Central memory CD8-positive, alpha-beta T cell (primary cell): Measurements from ENCODE around the gene CADM4.
"Not testable (repeated sequence)": the region's sequence is repeated elsewhere in the genome, so short reads cannot be mapped to it uniquely, and the experiment has no call there.

Experiments
- ATAC-seq: fragments of 150-1000 bp; cut with Tn5 transposase; replicated peaks from 2 replicates; pipeline ENCODE4 v1.10.0; 2022; ENCODE audit warnings: mild to moderate bottlenecking, moderate FRiP score, moderate number of reproducible peaks; ENCODE audit not compliant: poor library complexity, severe bottlenecking; ENCODE audit errors: extremely low read depth
- DNase-seq, 2 donors: peaks; one replicate each; pipeline ENCODE4 v3.0.0; 2021; ENCODE audit warnings: low spot score in 2 of 2
- H3K27ac Mint-ChIP-seq: one replicate; pipeline ENCODE4 v1.8.0; 2022; ENCODE audit warnings: low read depth, mild to moderate bottlenecking, moderate library complexity, mixed read lengths
- H3K27me3 Mint-ChIP-seq: one replicate; pipeline ENCODE4 v1.8.0; 2022; ENCODE audit warnings: mixed read lengths
- H3K36me3 Mint-ChIP-seq: one replicate; pipeline ENCODE4 v1.8.0; 2022; ENCODE audit warnings: mild to moderate bottlenecking, moderate library complexity, mixed read lengths; ENCODE audit not compliant: insufficient read depth
- H3K4me1 Mint-ChIP-seq: one replicate; pipeline ENCODE4 v1.8.0; 2022; ENCODE audit warnings: mixed read lengths
- H3K4me3 Mint-ChIP-seq: one replicate; pipeline ENCODE4 v1.8.0; 2022; ENCODE audit warnings: mild to moderate bottlenecking, moderate library complexity, mixed read lengths
- H3K9me3 Mint-ChIP-seq: one replicate; pipeline ENCODE4 v1.8.0; 2022; ENCODE audit warnings: mixed read lengths

CADM4 gene

DNA sequence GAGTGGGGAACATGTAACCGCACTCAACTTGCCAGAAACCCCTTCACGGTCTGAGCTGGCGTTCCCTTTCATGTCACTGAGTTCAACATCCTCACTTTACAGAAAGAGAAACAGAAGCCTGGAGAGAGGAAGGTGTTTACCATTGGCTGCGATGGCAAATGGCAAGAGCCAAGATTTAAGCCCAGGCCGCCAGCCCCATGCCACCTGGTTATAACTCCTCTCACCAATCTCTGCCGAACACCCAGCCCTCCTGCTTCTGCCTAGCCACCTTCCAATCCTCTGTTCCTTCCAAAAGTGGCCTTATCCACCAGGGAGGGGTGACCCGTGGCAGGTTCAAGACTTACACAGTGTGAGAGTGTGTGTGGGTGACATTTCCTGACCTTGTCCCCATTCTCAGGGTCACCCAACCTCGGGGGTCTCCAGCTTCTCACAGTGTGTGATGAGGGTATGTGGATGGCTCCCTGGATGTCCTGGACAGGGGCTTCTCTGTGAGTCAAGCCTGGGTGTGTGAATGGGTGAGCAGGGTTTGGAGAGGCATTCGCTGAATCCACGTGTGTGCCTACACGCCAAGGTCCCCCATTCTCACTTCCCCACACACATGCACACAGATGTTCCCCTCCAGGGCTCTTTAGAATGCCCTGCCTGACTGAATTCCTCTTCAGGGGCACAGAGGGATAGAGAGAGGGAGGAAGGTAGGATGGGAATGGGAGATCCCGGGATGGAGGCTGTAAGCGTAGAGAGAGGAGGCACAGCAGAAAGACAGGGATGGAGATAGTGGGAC is 1.2 kb downstream of the CADM4 start:
- peaks cover 13% of the 10 kb centered on the region for H3K4me1 Mint-ChIP-seq
- peaks cover 6% of the 10 kb centered on the region for H3K36me3 Mint-ChIP-seq
- no peak for DNase-seq
- H3K27ac Mint-ChIP-seq: no peak overlapping the region
- no peaks in the 10 kb centered on the region for H3K9me3 Mint-ChIP-seq
- ATAC-seq: no peak
- H3K4me3 Mint-ChIP-seq: peak overlapping the region; percentile 78
- H3K27me3 Mint-ChIP-seq: peaks cover 69% of the 10 kb centered on the region

DNA sequence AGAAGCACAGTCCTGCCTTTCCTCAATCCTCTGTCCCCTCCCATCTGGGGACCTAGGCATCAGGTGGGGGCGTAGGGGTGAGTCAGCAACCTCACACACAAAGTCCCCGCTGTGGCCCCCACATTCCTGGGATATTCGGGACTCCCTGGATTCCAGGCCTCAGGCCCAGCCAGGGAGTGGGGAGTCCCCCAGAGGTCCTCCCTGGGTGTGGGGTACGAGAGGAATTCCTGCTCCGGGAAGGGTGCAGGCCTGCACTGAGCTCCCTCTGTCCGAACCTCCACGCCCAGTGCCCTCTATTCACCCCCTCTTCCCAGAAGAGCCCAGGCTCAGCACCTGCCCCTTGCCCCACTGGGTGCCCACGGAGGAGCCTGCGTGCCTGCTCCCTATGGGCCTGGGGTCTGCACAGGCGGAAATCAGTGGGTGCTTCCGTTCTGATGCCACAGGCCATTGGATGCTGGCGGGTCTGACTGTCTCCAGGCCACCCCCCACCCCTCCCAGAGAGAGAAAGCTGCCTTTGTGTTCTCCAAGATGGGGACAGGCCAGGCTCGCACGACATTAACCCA is 3.4 kb downstream of the CADM4 start:
- H3K9me3 Mint-ChIP-seq: no peaks in the 10 kb centered on the region
- no peak overlapping the region for H3K4me3 Mint-ChIP-seq
- no peak for DNase-seq
- peaks cover 13% of the 10 kb centered on the region for H3K4me1 Mint-ChIP-seq
- H3K27ac Mint-ChIP-seq: no peak overlapping the region
- ATAC-seq: no peak
- H3K36me3 Mint-ChIP-seq: peaks cover 3% of the 10 kb centered on the region
- peaks cover 74% of the 10 kb centered on the region for H3K27me3 Mint-ChIP-seq

DNA sequence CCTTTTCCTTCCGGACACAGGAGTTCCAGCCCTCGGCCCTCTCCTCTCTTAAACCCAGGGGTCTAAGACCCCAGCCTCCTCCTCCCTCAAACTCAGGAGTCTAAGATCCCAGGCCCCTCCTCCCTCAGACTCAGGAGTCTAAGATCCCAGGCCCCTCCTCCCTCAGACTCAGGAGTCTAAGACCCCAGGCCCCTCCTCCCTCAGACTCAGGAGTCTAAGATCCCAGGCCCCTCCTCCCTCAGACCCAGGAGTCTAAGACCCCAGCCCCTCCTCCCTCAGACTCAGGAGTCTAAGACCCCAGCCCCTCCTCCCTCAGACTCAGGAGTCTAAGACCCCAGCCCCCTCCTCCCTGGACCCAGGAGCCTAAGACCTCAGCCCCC is 4.1 kb downstream of the CADM4 start:
- H3K9me3 Mint-ChIP-seq, DNase-seq, H3K4me3 Mint-ChIP-seq, H3K27ac Mint-ChIP-seq, H3K36me3 Mint-ChIP-seq, ATAC-seq: not testable (repeated sequence)
- Mint-ChIP-seq H3K27me3 (peaks cover 67% of the 10 kb centered on the region), H3K4me1 (peaks cover 11% of the 10 kb centered on the region)

DNA sequence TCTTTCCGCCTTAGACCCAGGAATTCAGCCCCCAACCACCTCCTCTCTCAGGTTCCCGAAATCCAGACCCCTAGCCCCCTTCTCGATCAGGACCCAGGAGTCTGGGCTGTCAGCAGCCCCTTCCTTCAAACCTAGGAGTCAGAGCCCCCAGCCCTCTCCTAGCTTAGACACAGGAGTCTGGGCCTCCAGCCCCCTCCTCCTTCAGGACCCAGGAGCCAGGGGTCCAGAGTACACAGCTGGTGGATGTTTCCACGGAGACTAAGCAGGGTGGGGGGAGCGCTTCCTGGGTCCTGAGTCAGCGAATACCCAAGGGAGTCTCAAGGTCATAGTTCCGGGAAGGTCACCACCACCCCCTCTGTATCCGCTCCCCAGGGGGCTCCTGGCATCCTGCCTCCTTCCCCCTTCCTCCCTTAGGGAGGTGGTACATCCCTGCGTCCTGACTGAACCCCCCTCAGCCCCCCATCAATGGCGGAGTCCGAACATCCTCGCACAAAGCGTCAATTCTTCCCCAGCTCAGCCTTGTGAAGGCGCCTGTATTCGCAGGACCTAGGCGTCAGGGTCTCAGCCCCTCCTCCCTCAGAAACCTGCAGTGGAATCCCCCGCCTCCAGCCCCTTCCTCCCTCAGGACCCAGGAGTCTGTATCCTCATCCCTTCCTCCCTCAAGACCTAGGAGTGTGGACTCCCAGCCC is 4.6 kb downstream of the CADM4 start:
- Mint-ChIP-seq H3K27ac (no peak overlapping the region), H3K9me3 (no peaks in the 10 kb centered on the region), H3K4me3 (no peak overlapping the region), H3K4me1 (peaks cover 9% of the 10 kb centered on the region), H3K27me3 (peaks cover 63% of the 10 kb centered on the region), H3K36me3 (peaks cover 3% of the 10 kb centered on the region)
- ATAC-seq: no peak
- no peak for DNase-seq

DNA sequence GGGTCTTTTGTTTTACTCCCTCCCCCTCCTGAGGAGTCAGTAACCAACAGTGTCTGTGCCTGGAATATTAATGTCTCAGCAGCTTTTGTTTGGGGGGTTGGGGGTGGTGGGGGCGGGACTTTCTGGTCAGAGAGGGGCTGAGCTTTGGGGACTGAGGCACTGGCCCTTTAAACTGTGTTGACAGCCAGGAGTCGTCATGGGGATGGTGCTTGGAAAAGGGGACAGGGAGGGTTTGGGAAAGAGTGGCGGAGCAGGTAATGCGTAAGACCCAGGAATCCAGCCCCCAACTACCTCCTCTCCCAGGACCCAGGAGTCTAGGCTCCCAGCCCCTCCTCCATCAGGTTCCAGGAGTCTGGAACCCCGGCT is 5.2 kb downstream of the CADM4 start:
- Mint-ChIP-seq H3K4me1 (peaks cover 9% of the 10 kb centered on the region), H3K27me3 (peaks cover 62% of the 10 kb centered on the region), H3K27ac (no peak overlapping the region), H3K9me3 (no peaks in the 10 kb centered on the region), H3K36me3 (peaks cover 3% of the 10 kb centered on the region), H3K4me3 (no peak overlapping the region)
- DNase-seq: no peak
- no peak for ATAC-seq

GRCh38 chr19:43634068-43634467 is 5.6 kb downstream of the CADM4 start:
- Mint-ChIP-seq H3K4me1 (peaks cover 6% of the 10 kb centered on the region), H3K4me3 (no peak overlapping the region), H3K27ac (no peak overlapping the region), H3K36me3 (peaks cover under 1% of the 10 kb centered on the region), H3K9me3 (no peaks in the 10 kb centered on the region), H3K27me3 (peaks cover 58% of the 10 kb centered on the region)
- ATAC-seq: no peak
- DNase-seq: no peak

- no peak overlapping the region for H3K4me3 Mint-ChIP-seq
- H3K9me3 Mint-ChIP-seq: no peaks in the 10 kb centered on the region
- H3K4me1 Mint-ChIP-seq: peaks cover under 1% of the 10 kb centered on the region
- H3K36me3 Mint-ChIP-seq: no peaks in the 10 kb centered on the region
- ATAC-seq (no peak), DNase-seq (no peak)
- H3K27ac Mint-ChIP-seq: no peak overlapping the region
- H3K27me3 Mint-ChIP-seq: peaks cover 52% of the 10 kb centered on the region
These were observed 6.1 kb downstream of the CADM4 start for GRCh38 chr19:43633520-43633919.

GRCh38 chr19:43631491-43631890 is 8.2 kb downstream of the CADM4 start:
- Mint-ChIP-seq H3K36me3 (peaks cover 1% of the 10 kb centered on the region), H3K4me3 (no peak overlapping the region), H3K4me1 (peaks cover 5% of the 10 kb centered on the region), H3K9me3 (no peaks in the 10 kb centered on the region), H3K27ac (no peak overlapping the region), H3K27me3 (peaks cover 49% of the 10 kb centered on the region)
- DNase-seq: no peak
- ATAC-seq: no peak

- DNase-seq (no peak), ATAC-seq (no peak)
- Mint-ChIP-seq H3K4me1 (peaks cover 16% of the 10 kb centered on the region), H3K27ac (no peak overlapping the region), H3K27me3 (peaks cover 33% of the 10 kb centered on the region), H3K36me3 (peaks cover 3% of the 10 kb centered on the region), H3K4me3 (no peak overlapping the region), H3K9me3 (no peaks in the 10 kb centered on the region)
These were observed 10.9 kb downstream of the CADM4 start for GRCh38 chr19:43628646-43629326.

- DNase-seq: no peak
- H3K4me3 Mint-ChIP-seq: no peak overlapping the region
- no peak for ATAC-seq
- H3K36me3 Mint-ChIP-seq: peaks cover 3% of the 10 kb centered on the region
- peaks cover 18% of the 10 kb centered on the region for H3K27me3 Mint-ChIP-seq
- H3K4me1 Mint-ChIP-seq: peaks cover 17% of the 10 kb centered on the region
- no peaks in the 10 kb centered on the region for H3K9me3 Mint-ChIP-seq
- no peak overlapping the region for H3K27ac Mint-ChIP-seq
These were observed 12.8 kb downstream of the CADM4 start for GRCh38 chr19:43626838-43627237.

- peaks cover 17% of the 10 kb centered on the region for H3K4me1 Mint-ChIP-seq
- no peaks in the 10 kb centered on the region for H3K9me3 Mint-ChIP-seq
- ATAC-seq (no peak), DNase-seq (no peak)
- peaks cover 3% of the 10 kb centered on the region for H3K36me3 Mint-ChIP-seq
- H3K27me3 Mint-ChIP-seq: peaks cover 18% of the 10 kb centered on the region
- H3K27ac Mint-ChIP-seq: no peak overlapping the region
- H3K4me3 Mint-ChIP-seq: no peak overlapping the region
These were observed 13.6 kb downstream of the CADM4 start for GRCh38 chr19:43625918-43626579.

GRCh38 chr19:43624933-43625332 is 14.7 kb downstream of the CADM4 start:
- Mint-ChIP-seq H3K9me3 (no peaks in the 10 kb centered on the region), H3K4me3 (no peak overlapping the region), H3K36me3 (peaks cover 3% of the 10 kb centered on the region), H3K27me3 (peaks cover 18% of the 10 kb centered on the region), H3K27ac (no peak overlapping the region), H3K4me1 (peaks cover 21% of the 10 kb centered on the region)
- peak; percentile 74 to 81 for DNase-seq
- ATAC-seq: peak; percentile 82
